PFSK-1 (cell line): ENCODE measurements around the gene IL17RC.

ENCODE experiments used
- FOXP2 ChIP-seq: optimal IDR thresholded peaks from 2 replicates; pipeline ENCODE3; 2011; ENCODE audit warnings: borderline replicate concordance, control low read depth, inconsistent platforms; ENCODE audit not compliant: insufficient read depth; ENCODE audit errors: extremely low read length, extremely low read depth
- POLR2AphosphoS5 ChIP-seq: IDR thresholded peaks from 2 replicates; pipeline ENCODE4 v1.6.1; 2012; ENCODE audit warnings: low read depth, mild to moderate bottlenecking, control low read depth, low read length, moderate library complexity
- REST ChIP-seq, 2 experiments: IDR thresholded peaks; 2 replicates each; pipeline versions ENCODE4 v1.6.1 to v1.8.0; 2011 to 2012; ENCODE audit warnings: low read depth in 2 of 2, low read length in 2 of 2, control low read depth in 1 of 2, inconsistent platforms in 1 of 2, mild to moderate bottlenecking in 1 of 2, moderate library complexity in 1 of 2; ENCODE audit not compliant: insufficient read depth in 1 of 2
- SIN3A ChIP-seq: IDR thresholded peaks from 2 replicates; pipeline ENCODE4 v1.6.1; 2012; ENCODE audit warnings: mild to moderate bottlenecking, low read length, moderate library complexity, borderline replicate concordance; ENCODE audit not compliant: insufficient read depth
- TAF1 ChIP-seq: IDR thresholded peaks from 2 replicates; pipeline ENCODE4 v1.6.1; 2012; ENCODE audit warnings: low read length, control low read depth, borderline replicate concordance; ENCODE audit not compliant: insufficient read depth

The IL17RC gene

GRCh38 chr3:9908286-9908685, 8.6 kb upstream of the IL17RC start:
- TF ChIP-seq TAF1 = no peak
- no peak for TF ChIP-seq REST (IDR thresholded peaks at IDR 0.05; ENCODE audit: insufficient read depth in 1 of 2, low read depth in 2 of 2, low read length in 2 of 2)
- TF ChIP-seq POLR2AphosphoS5 = no peak
- no peak for TF ChIP-seq FOXP2
- no peak for TF ChIP-seq SIN3A

- TF ChIP-seq REST (IDR thresholded peaks at IDR 0.05; ENCODE audit: insufficient read depth in 1 of 2, low read depth in 2 of 2, low read length in 2 of 2) = no peak
- no peak for TF ChIP-seq FOXP2
- TF ChIP-seq TAF1 = no peak
- no peak for TF ChIP-seq SIN3A
- TF ChIP-seq POLR2AphosphoS5 = no peak
These were observed 7.5 kb upstream of the IL17RC start for GRCh38 chr3:9909221-9910013.

GRCh38 chr3:9911863-9912262, 5.0 kb upstream of the IL17RC start:
- TF ChIP-seq REST (IDR thresholded peaks at IDR 0.05; ENCODE audit: insufficient read depth in 1 of 2, low read depth in 2 of 2, low read length in 2 of 2) = no peak
- TF ChIP-seq FOXP2 = no peak
- TF ChIP-seq SIN3A = no peak
- no peak for TF ChIP-seq TAF1
- TF ChIP-seq POLR2AphosphoS5 = no peak

GRCh38 chr3:9912294-9912935, 4.5 kb upstream of the IL17RC start:
- TF ChIP-seq POLR2AphosphoS5 = no peak
- TF ChIP-seq SIN3A = no peak
- TF ChIP-seq FOXP2 = no peak
- TF ChIP-seq TAF1 = no peak
- TF ChIP-seq REST (IDR thresholded peaks at IDR 0.05; ENCODE audit: insufficient read depth in 1 of 2, low read depth in 2 of 2, low read length in 2 of 2) = no peak
